ENCODE results near the gene OSBPL10.
"Not testable (repeated sequence)": the region's sequence is repeated elsewhere in the genome, so short reads cannot be mapped to it uniquely, and the experiment has no call there.

Gene OSBPL10

GRCh38 chr3:31993843-31994242, 12.8 kb upstream of the OSBPL10 start:
- no peak for DNase-seq (ENCODE audit: low read depth in 2 of 2, low spot score in 1 of 2)

DNA sequence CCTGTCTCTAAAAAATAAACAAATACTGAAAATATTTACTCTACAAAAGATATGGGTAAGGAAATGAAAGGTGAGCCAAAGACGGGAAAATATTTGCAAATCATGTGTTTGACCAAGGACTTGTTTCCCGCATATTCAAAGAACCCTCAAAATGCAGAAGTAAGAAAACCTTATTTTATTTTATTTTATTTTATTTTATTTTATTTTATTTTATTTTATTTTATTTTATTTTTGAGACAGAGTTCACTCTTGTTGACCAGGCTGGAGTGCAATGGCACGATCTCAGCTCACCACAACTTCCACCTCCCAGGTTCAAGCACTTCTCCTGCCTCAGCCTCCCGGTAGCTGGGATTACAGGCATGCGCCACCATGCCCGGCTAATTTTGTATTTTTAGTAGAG, 11.9 kb upstream of the OSBPL10 start:
- not testable (repeated sequence) for DNase-seq (ENCODE audit: low read depth in 2 of 2, low spot score in 1 of 2)

- no peak for DNase-seq (ENCODE audit: low read depth in 2 of 2, low spot score in 1 of 2)
Measured at GRCh38 chr3:31988271-31988670, 7.2 kb upstream of the OSBPL10 start.

DNA sequence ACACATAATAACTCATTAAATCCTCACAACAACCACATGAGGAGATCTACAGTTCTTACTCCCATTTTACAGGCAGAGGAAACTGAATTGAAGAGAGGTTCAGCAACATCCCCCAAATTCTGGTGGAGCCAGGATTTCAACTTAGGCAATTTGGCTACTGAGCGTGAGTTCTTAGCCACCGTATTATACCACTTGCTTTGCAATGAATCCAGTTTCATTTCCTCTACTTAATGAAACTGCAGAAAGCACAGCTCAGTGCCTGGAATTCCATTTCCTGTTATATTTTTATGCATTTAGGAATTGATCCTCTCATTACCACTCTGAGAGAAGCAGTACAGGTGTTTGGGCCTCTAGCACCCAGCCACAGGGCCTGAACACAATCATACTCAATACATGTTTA, 4.8 kb upstream of the OSBPL10 start:
- DNase-seq (ENCODE audit: low read depth in 2 of 2, low spot score in 1 of 2), result no peak

GRCh38 chr3:31984321-31984720, 3.3 kb upstream of the OSBPL10 start:
- no peak for DNase-seq (ENCODE audit: low read depth in 2 of 2, low spot score in 1 of 2)

DNA sequence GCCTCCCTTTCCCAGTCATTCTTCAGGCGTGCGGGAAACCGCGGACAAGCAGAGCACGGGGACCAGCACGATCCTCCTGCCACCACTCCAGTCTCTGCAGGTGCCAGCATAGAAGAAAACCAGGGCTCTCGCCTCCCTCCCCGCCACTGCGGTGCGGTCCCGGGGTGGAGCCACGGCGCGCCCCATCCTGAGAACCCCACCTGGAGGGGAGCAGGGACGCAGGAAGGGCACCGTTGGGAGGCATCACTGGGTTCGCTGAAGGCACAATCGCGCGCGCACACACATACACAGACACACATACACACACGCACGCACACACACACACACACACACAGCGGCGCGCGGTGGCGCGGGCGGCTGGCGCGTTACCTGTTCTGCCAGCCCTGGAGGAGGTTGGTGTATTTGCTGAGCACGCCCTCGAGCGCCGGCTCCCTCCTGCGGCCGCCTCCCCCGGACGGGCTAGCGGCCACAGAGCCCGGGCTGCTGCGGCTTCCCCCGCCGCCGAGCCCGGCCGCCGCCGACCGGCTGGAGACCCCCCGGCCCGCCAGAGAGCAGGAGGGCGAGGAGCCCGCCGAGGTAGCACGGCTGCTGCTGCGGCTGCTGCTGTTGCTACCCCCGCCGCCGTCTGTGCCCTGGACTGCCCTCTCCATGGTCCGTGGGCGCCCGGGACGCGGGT, 394 bp downstream of the OSBPL10 start:
- DNase-seq (ENCODE audit: low read depth in 2 of 2, low spot score in 1 of 2), result no peak

DNA sequence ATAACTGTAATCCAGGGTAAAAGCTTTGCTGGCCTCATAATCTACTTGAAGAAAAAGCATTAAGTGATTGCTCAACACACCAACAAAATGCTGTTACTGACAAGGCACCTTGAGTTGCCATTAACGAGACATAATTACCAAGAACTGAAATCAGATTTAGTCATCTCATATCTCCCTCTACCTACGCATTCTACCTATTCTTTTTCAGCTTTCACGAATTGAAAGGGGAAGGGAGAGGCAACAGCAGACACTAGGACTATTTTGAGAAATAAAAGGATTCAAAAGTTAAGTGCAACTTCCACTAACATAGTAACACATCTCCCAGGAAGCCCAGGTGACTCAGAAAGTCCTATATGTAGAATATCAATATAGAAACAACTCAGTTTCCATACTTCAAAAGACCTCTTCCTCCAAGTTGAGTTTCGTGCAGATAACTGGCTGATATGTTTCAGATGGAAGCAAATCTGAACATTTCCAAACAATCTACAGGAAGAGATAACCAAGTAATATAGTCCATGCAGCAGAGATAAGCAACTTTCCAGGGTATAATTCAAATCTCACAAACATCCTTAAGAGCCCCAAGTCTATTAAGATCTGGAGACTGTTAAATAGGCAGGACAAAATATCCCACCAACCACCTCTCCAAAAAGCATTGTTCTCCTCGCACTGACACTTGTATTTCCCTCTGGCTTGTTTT, 1.9 kb downstream of the OSBPL10 start:
- DNase-seq (ENCODE audit: low read depth in 2 of 2, low spot score in 1 of 2), result no peak

DNA sequence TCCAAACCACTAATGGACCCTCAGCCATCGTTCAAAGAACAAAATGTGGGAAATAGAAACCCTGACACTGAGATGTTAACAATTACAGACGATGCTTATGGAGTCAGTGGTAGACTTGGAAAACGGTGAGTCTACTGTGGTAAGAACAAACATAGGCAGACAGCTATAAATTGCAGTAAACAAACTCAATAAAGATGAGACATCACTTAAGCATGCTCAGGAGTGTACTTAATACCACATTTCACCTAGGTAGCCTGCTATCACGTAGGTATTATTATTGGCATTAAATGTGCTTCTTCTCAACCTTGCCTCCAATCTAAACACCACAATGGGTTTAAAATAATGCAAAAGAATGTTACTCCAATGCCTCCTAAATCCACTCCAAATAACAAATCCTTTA, 2.5 kb downstream of the OSBPL10 start:
- DNase-seq (ENCODE audit: low read depth in 2 of 2, low spot score in 1 of 2), result no peak

DNA sequence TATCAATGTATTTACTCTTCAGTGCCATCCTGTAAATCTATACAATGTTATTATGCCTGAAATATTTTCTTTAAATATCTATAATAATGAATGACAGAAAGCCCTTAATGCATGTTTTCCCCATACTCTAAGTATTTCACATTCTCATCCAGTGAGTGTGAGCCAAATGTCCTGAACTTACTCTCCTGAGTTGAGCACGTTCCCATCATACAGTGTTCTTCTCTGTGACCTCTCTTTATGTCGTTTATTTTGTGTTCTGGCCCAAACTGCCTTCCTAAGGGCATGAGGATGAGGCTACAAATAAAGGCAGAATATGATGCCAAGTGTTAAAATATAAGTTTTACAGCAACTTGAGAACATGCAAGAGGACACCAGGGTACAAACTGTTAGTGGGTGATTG, 3.3 kb downstream of the OSBPL10 start:
- DNase-seq (ENCODE audit: low read depth in 2 of 2, low spot score in 1 of 2), result no peak

GRCh38 chr3:31976302-31976701, 4.8 kb downstream of the OSBPL10 start:
- DNase-seq (ENCODE audit: low read depth in 2 of 2, low spot score in 1 of 2), result no peak

DNA sequence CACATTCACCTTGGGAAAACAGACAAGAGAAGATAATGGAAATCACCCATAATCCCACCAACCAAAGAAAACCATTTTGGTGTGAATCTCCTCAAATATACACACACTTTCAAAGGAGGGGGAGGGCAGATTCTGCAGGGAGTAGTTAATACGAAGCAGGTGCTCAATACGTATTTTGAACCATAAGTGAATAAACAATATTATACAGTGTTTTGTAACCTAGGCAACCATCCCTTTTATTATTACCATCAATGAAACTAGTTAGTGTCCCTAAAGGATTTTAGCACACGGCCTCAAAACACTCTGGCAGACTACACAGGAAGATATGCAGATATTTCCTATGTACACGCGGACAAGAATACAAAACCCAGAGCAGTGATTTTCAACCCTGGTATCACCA, 6.1 kb downstream of the OSBPL10 start:
- DNase-seq (ENCODE audit: low read depth in 2 of 2, low spot score in 1 of 2), result no peak

- DNase-seq (ENCODE audit: low read depth in 2 of 2, low spot score in 1 of 2), result no peak
Measured at GRCh38 chr3:31974471-31974870, 6.6 kb downstream of the OSBPL10 start.

DNA sequence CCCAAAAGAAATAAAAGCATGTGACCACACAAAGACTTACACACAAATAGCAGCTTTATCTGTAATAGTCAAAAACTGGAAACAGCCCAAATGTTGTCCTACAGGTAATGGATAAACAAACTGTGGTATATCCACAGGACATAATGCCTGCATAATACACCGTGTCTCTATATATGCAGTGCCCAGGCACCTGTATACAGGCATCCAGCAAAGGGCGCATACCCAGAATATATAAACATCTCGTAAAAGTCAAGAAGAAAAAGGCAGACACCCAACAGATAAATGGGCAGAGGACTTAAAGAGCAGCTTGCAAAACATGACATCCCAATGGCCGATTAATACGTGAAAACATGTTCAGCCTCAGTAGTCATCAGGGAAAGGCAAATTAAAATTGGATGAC, 7.2 kb downstream of the OSBPL10 start:
- no peak for DNase-seq (ENCODE audit: low read depth in 2 of 2, low spot score in 1 of 2)

GRCh38 chr3:31973081-31973480, 8.0 kb downstream of the OSBPL10 start:
- DNase-seq (ENCODE audit: low read depth in 2 of 2, low spot score in 1 of 2), result no peak

- DNase-seq (ENCODE audit: low read depth in 2 of 2, low spot score in 1 of 2), result no peak
Measured at GRCh38 chr3:31971607-31972006, 9.5 kb downstream of the OSBPL10 start.

DNA sequence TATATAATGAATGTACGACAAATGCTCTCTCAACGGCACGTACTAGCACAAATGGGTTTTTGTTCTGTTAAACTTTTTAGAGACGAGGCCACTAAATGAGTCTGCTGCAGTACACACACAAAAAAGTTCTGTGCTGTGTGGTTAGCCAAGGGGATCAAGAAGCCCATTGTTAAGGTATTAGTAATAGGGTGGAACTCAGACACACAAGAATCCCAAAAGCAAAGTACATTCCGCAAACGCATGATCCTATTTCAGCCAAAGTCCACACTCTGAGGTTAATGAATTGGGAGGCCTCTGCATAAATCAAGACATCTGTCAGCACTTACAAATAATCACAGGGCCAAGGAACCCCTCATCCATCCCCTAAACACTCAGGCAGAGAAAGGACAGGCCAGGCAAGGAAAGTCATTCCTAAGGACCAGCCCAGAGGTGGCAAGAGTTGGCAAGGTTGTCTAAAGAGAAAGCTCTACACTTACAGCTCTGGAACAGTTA, 12.1 kb downstream of the OSBPL10 start:
- no peak for DNase-seq (ENCODE audit: low read depth in 2 of 2, low spot score in 1 of 2)

GRCh38 chr3:31968369-31968926, 12.6 kb downstream of the OSBPL10 start:
- no peak for DNase-seq (ENCODE audit: low read depth in 2 of 2, low spot score in 1 of 2)

DNA sequence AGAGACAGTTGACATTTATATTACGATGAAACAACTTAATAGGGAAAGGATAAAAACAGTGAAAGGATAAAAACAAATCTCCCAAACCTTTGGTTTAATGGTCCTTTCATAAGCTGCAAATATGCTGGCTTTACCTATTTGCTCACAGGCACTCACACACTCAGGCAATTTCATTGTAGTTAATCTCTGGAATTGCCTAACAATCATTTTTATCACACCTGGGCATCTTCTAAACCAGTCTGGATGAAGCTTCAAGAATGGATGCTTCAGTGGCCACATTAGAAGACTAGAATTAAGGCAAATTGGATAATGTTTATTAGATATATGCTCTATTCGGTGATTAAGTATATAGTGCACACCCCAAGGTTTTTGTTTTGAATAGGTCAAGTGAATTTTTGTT, 13.5 kb downstream of the OSBPL10 start:
- no peak for DNase-seq (ENCODE audit: low read depth in 2 of 2, low spot score in 1 of 2)

GRCh38 chr3:31966978-31967591, 14.0 kb downstream of the OSBPL10 start:
- DNase-seq (ENCODE audit: low read depth in 2 of 2, low spot score in 1 of 2), result no peak

DNA sequence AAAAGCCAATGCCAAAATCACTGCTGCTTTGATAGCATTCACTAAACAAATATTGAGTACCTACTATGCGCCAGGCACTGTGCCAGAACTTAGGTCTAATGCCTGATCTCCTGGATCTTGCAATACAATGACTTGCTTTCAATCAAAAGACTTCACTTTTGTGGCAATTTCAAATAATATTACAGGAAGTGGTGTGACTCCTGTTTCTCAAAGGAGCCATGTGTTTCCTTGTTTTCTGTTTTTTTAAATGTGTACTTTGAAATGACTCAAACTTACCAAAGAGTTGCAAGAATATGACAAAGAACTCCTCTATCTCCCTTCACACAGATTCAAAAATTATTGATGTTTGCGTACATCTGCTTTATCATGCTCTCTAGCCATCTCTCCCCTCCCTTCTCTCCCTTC, 18.3 kb downstream of the OSBPL10 start:
- DNase-seq (ENCODE audit: low read depth in 2 of 2, low spot score in 1 of 2), result no peak

DNA sequence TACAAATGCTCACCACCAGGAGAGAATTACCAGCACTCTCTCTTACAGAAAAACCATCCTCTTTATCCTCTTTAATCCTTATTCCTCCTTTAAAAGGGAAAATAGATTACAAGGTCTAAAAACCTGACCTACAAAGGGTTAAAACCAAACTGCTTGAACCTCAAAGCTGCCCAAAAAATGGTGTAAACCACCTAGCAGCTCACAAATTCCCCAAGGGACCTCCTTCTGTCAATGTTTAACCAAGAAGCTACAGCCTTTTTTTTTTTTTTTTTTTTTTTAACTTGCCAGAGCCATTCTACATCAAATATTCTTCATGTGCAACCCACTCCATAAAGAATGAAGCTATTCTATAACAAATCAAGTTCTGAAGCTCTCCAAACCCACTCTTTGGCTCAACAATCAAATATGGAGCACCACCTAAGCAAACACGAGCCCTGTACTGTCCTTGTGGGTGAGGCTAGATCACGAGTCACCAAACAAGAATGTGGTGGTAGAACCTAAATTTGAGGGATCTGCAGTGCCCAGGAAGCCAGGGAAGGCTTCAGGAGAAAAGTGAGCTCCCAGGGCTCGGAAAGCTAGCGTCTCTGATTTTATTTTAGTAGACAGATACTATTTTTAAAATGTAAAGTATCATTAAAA, 20.1 kb downstream of the OSBPL10 start:
- no peak for DNase-seq (ENCODE audit: low read depth in 2 of 2, low spot score in 1 of 2)

Measured in stimulated activated CD8-positive, alpha-beta memory T cell treated with anti-CD3 and anti-CD28 coated beads, Interleukin-4, amount 100 ng/mL, for 4 hours (primary cell).